C4-2B (cell line): ENCODE results near the gene CNOT9.

Experiments used
- H3K27ac ChIP-seq: fragments of 450-650 bp; 2 replicates; pipeline ENCODE4 v1.5.1; 2017
- CTCF ChIP-seq: fragments of 450-650 bp; conservative IDR thresholded peaks from 2 replicates; pipeline ENCODE4 v1.5.1; 2017; ENCODE audit warnings: mild to moderate bottlenecking
- ZFX ChIP-seq: fragments of 450-650 bp; IDR thresholded peaks from 2 replicates; pipeline ENCODE4 v1.6.1; 2017

The CNOT9 gene

DNA sequence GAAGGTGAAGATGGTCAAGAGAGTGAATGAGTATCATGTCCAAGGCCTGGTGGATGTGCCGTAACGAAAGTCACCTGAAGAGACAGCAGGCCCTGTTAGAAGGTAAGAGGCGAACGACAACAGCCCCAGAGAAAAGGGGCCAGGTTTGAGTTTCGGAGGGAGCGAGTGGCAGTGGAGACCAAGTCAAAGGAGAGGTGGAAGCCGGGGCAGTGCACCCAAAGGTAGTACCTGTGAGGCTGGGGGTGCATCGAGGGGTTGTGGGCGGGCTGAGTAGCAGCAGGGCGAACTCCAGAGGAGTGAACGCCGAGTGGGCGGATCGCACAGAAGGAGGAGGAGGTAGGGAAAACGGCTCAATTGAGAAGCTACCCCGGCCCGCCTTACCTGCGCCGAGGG, 846 bp upstream of the CNOT9 start:
- peak overlapping the region; percentile 88 for H3K27ac ChIP-seq
- TF ChIP-seq CTCF (no peak), ZFX (peak; percentile 35)

- H3K27ac ChIP-seq: peak overlapping the region; percentile 88
- TF ChIP-seq ZFX: peak; percentile 94
- TF ChIP-seq CTCF: no peak
Measured at GRCh38 chr2:218569038-218569431, 396 bp downstream of the CNOT9 start.

GRCh38 chr2:218569661-218570500, 1.2 kb downstream of the CNOT9 start:
- H3K27ac ChIP-seq: peak overlapping the region; percentile 88
- no peak for TF ChIP-seq CTCF
- no peak for TF ChIP-seq ZFX

GRCh38 chr2:218570850-218571249, 2.2 kb downstream of the CNOT9 start:
- no peak overlapping the region for H3K27ac ChIP-seq
- TF ChIP-seq CTCF: no peak
- TF ChIP-seq ZFX: no peak

DNA sequence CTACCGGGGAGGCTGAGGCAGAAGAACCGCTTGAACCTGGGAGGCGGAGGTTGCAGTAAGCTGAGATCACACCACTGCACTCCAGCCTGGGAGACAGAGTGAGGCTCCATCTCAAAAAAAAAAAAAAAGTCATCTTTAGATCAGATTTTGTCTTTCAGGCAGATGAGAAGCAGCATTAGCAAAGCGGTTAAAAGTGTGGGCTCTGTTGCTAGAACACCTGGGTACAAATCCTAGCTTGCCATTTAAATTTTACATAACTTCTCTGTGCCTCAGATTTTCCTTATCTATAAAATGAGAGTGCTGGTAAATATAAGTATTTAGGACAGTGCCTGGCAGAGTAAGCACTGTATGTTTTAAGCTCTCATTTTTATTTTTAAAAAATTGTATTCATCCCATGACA, 8.2 kb downstream of the CNOT9 start:
- no peak overlapping the region for H3K27ac ChIP-seq
- TF ChIP-seq ZFX: no peak
- TF ChIP-seq CTCF: no peak

GRCh38 chr2:218577482-218578220, 9.0 kb downstream of the CNOT9 start:
- no peak overlapping the region for H3K27ac ChIP-seq
- TF ChIP-seq ZFX: no peak
- no peak for TF ChIP-seq CTCF

- H3K27ac ChIP-seq: no peak overlapping the region
- TF ChIP-seq ZFX (no peak), CTCF (no peak)
Measured at GRCh38 chr2:218578272-218578877, 9.7 kb downstream of the CNOT9 start.
